Neural cell (in vitro differentiated cells): ENCODE data around the gene SLC25A46. TPM values are rescaled to one million over a fixed set of nuclear protein-coding genes. Genes with fewer than 3 reads are reported as not detected.
"Not testable (repeated sequence)": the region's sequence is repeated elsewhere in the genome, so short reads cannot be mapped to it uniquely, and the experiment has no call there.

ENCODE experiments used
- H2AFZ ChIP-seq: fragments of 200-600, 300-800 bp; sonication (generic), shearing (Covaris generic); 2 replicates; pipeline ENCODE4 v1.6.0; 2014; ENCODE audit warnings: low read depth, mild to moderate bottlenecking, antibody characterized with exemption, low read length, moderate library complexity
- H3F3A ChIP-seq: fragments of 200-600 bp; shearing (Covaris generic); 2 replicates; pipeline ENCODE4 v1.6.1; 2016; ENCODE audit warnings: mild to moderate bottlenecking, moderate library complexity, mixed read lengths, antibody characterized with exemption, low read length; ENCODE audit not compliant: insufficient read depth, poor library complexity, severe bottlenecking
- H3K27ac ChIP-seq: fragments of 200-600, 300-800 bp; sonication (generic), shearing (Covaris generic); 2 replicates; pipeline ENCODE4 v1.5.1; 2014; ENCODE audit warnings: mild to moderate bottlenecking, low read length, moderate library complexity
- H3K27me3 ChIP-seq: fragments of 300-800, 200-600 bp; sonication (generic), shearing (Covaris generic); 2 replicates; pipeline ENCODE4 v1.6.0; 2014; ENCODE audit warnings: mild to moderate bottlenecking, low read depth, low read length, moderate library complexity; ENCODE audit not compliant: insufficient read depth
- H3K36me3 ChIP-seq: fragments of 300-800, 200-600 bp; sonication (generic), shearing (Covaris generic); 2 replicates; pipeline ENCODE4 v1.5.1; 2014; ENCODE audit warnings: mild to moderate bottlenecking, antibody characterized with exemption, low read length, moderate library complexity; ENCODE audit not compliant: insufficient read depth
- H3K4me2 ChIP-seq: fragments of 300-800, 200-600 bp; sonication (generic), shearing (Covaris generic); 2 replicates; pipeline ENCODE4 v1.6.0; 2014; ENCODE audit warnings: mild to moderate bottlenecking, low read length
- H3K4me3 ChIP-seq: fragments of 300-800, 200-600 bp; sonication (generic), shearing (Covaris generic); 2 replicates; pipeline ENCODE4 v1.5.1; 2014; ENCODE audit warnings: mild to moderate bottlenecking, low read length, moderate library complexity
- H3K79me2 ChIP-seq: fragments of 200-600 bp; shearing (Covaris generic); replicated peaks from 2 replicates; pipeline ENCODE4 v1.6.0; 2014; ENCODE audit warnings: mild to moderate bottlenecking, low read length, moderate library complexity; ENCODE audit not compliant: insufficient read depth
- H3K9ac ChIP-seq: fragments of 300-800, 200-600 bp; sonication (generic), shearing (Covaris generic); 2 replicates; pipeline ENCODE4 v1.6.1; 2016; ENCODE audit warnings: mild to moderate bottlenecking, low read length, mixed read lengths
- H3K9me2 ChIP-seq: fragments of 200-600 bp; shearing (Covaris generic); 2 replicates; pipeline ENCODE4 v1.6.1; 2016; ENCODE audit warnings: mild to moderate bottlenecking, low read length, mixed read lengths; ENCODE audit not compliant: insufficient read depth
- H3K9me3 ChIP-seq: fragments of 200-600, 300-800 bp; sonication (generic), shearing (Covaris generic); 2 replicates; pipeline ENCODE4 v1.6.1; 2016; ENCODE audit warnings: mild to moderate bottlenecking, mixed run types, low read length, moderate library complexity, mixed read lengths
- H4K20me1 ChIP-seq: fragments of 200-600 bp; shearing (Covaris generic); 2 replicates; pipeline ENCODE4 v1.6.1; 2016; ENCODE audit warnings: mild to moderate bottlenecking, mixed run types; ENCODE audit not compliant: insufficient read depth
- EP300 ChIP-seq: fragments of 450-650 bp; conservative IDR thresholded peaks from 2 replicates; pipeline ENCODE4 v1.6.1; 2014; ENCODE audit warnings: antibody characterized with exemption, mild to moderate bottlenecking, moderate library complexity; ENCODE audit not compliant: poor library complexity, severe bottlenecking
- EZH2 ChIP-seq: fragments of 200-600, 300-800 bp; shearing (Covaris generic), sonication (generic); IDR thresholded peaks from 2 replicates; pipeline ENCODE4 v1.6.1; 2014; ENCODE audit warnings: antibody characterized with exemption, low read length, borderline replicate concordance, mild to moderate bottlenecking; ENCODE audit not compliant: insufficient read depth, poor library complexity, severe bottlenecking
- MXI1 ChIP-seq: fragments of 450-650 bp; conservative IDR thresholded peaks from 2 replicates; pipeline ENCODE4 v1.6.1; 2014; ENCODE audit warnings: antibody characterized with exemption, mild to moderate bottlenecking; ENCODE audit not compliant: poor library complexity, severe bottlenecking
- POLR2AphosphoS5 ChIP-seq: IDR thresholded peaks from 2 replicates; pipeline ENCODE4 v1.6.1; 2012
- RAD21 ChIP-seq: fragments of 450-650 bp; conservative IDR thresholded peaks from 2 replicates; pipeline ENCODE4 v1.6.1; 2014; ENCODE audit warnings: antibody characterized with exemption, mild to moderate bottlenecking, moderate library complexity
- REST ChIP-seq: IDR thresholded peaks from 2 replicates; pipeline ENCODE4 v1.6.1; 2012; ENCODE audit warnings: borderline replicate concordance
- SMC3 ChIP-seq: fragments of 450-650 bp; conservative IDR thresholded peaks from 2 replicates; pipeline ENCODE4 v1.6.1; 2014; ENCODE audit warnings: antibody characterized with exemption, mild to moderate bottlenecking, moderate library complexity; ENCODE audit not compliant: poor library complexity
- TAF1 ChIP-seq: IDR thresholded peaks from 2 replicates; pipeline ENCODE4 v1.6.1; 2012; ENCODE audit warnings: low read depth
- polyA plus RNA-seq: library from polyadenylated mRNA; depleted of rRNA; stranded (reverse); fragments of >200 nt; gene quantifications from 2 replicates; pipeline ENCODE4 v1.2.3, GENCODE V29; 2014
- TF ChIP-seq, protein P1 (sequence below): fragments of 450-650 bp; IDR thresholded peaks from 2 replicates; pipeline ENCODE4 v1.5.1; 2014; ENCODE audit warnings: antibody characterized with exemption, mild to moderate bottlenecking, moderate library complexity; ENCODE audit not compliant: poor library complexity, severe bottlenecking

The SLC25A46 gene
- polyA plus RNA-seq, 1 donor from 2014 or later, result 118 TPM

DNA sequence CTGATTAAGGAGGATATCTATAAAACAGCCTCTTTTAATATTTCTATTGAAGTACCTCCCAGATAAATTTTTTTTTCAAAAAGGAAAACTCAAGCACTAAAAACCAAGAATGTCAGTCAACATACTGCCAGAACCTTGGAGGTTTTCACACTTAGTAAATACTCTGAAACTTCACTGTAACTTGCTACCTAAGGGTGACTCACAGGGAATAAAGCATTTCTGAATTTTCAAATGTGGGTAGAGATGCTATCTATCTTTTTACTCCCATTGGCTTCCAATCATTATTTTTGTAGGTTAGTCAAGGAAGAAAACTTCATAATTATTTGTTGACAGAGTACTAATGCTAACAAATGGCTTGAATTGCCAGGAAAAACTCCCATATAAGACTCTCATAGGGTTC lies 46.1 kb downstream of the SLC25A46 start:
- Histone ChIP-seq H3K27me3 (no peaks in the 10 kb centered on the region), H3K9me2 (no peaks in the 10 kb centered on the region), H3K9me3 (no peaks in the 10 kb centered on the region), H3K4me2 (no peak overlapping the region), H3K36me3 (no peaks in the 10 kb centered on the region), H3K4me3 (no peak overlapping the region), H2AFZ (no peak overlapping the region), H3F3A (no peaks in the 10 kb centered on the region), H3K79me2 (no peaks in the 10 kb centered on the region), H4K20me1 (no peaks in the 10 kb centered on the region), H3K27ac (no peak overlapping the region), H3K9ac (no peak overlapping the region)
- TF ChIP-seq POLR2AphosphoS5, result no peak
- no peak for TF ChIP-seq SMC3
- no peak for TF ChIP-seq RAD21

GRCh38 chr5:110785356-110785755 lies 46.5 kb downstream of the SLC25A46 start:
- TF ChIP-seq MXI1 (no peak), EZH2 (no peak), TAF1 (no peak), EP300 (no peak), REST (no peak), RAD21 (no peak), SMC3 (no peak), POLR2AphosphoS5 (no peak)
- TF ChIP-seq, protein P1, sequence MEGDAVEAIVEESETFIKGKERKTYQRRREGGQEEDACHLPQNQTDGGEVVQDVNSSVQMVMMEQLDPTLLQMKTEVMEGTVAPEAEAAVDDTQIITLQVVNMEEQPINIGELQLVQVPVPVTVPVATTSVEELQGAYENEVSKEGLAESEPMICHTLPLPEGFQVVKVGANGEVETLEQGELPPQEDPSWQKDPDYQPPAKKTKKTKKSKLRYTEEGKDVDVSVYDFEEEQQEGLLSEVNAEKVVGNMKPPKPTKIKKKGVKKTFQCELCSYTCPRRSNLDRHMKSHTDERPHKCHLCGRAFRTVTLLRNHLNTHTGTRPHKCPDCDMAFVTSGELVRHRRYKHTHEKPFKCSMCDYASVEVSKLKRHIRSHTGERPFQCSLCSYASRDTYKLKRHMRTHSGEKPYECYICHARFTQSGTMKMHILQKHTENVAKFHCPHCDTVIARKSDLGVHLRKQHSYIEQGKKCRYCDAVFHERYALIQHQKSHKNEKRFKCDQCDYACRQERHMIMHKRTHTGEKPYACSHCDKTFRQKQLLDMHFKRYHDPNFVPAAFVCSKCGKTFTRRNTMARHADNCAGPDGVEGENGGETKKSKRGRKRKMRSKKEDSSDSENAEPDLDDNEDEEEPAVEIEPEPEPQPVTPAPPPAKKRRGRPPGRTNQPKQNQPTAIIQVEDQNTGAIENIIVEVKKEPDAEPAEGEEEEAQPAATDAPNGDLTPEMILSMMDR, result no peak

DNA sequence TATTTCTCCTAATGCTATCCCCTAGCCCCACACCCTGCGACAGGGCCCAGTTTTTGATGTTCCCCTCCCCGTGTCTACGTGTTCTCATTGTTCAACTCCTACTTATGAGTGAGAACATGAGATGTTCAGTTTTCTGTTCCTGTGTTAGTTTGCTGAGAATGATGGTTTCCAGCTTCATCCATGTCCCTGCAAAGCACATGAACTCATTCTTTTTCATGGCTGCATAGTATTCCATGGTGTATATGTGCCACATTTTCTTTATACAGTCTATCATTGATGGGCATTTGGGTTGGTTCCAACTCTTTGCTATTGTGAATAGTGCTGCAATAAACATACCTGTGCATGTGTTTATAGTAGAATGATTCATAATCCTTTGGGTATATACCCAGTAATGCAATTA lies 49.2 kb downstream of the SLC25A46 start:
- not testable (repeated sequence) for H3K9me2 ChIP-seq

More at GRCh38 chr5:110785356-110785755, 46.5 kb downstream of the SLC25A46 start:
- H3K9me3 ChIP-seq, result no peaks in the 10 kb centered on the region
- no peak overlapping the region for H3K9ac ChIP-seq
- H3F3A ChIP-seq, result no peaks in the 10 kb centered on the region
- H4K20me1 ChIP-seq, result no peaks in the 10 kb centered on the region
- no peak overlapping the region for H3K4me3 ChIP-seq
- no peak overlapping the region for H2AFZ ChIP-seq
- H3K36me3 ChIP-seq, result no peaks in the 10 kb centered on the region
- no peaks in the 10 kb centered on the region for H3K79me2 ChIP-seq
- no peaks in the 10 kb centered on the region for H3K27me3 ChIP-seq
- no peak overlapping the region for H3K4me2 ChIP-seq
- H3K9me2 ChIP-seq, result no peaks in the 10 kb centered on the region
- H3K27ac ChIP-seq, result no peak overlapping the region

More for the DNA sequence above, 49.2 kb downstream of the SLC25A46 start:
- H2AFZ ChIP-seq, H3K27ac ChIP-seq, H3K4me2 ChIP-seq, H3K9ac ChIP-seq, H3K79me2 ChIP-seq, H3K9me3 ChIP-seq, H4K20me1 ChIP-seq, H3F3A ChIP-seq, H3K27me3 ChIP-seq, H3K4me3 ChIP-seq, H3K36me3 ChIP-seq: not testable (repeated sequence)
